WTC11 (cell line): ENCODE results near the gene PRKAG2.

Source experiments
- ZBTB21 ChIP-seq: sonication (generic); formaldehyde crosslinking; IDR thresholded peaks from 2 replicates; pipeline ENCODE4 v1.8.1; 2023; ENCODE audit warnings: mild to moderate bottlenecking, missing genetic modification reagents, borderline replicate concordance
- TF ChIP-seq, protein P1 (sequence below): sonication (generic); formaldehyde crosslinking; IDR thresholded peaks from 2 replicates; pipeline ENCODE4 v1.8.0; 2022; ENCODE audit warnings: mild to moderate bottlenecking, missing genetic modification reagents
- TF ChIP-seq, protein P2 (sequence below): fragments of 200-600 bp; IDR thresholded peaks from 2 replicates; pipeline ENCODE4 v1.8.0; 2022; ENCODE audit warnings: antibody characterized with exemption
- TF ChIP-seq, protein P3 (sequence below): sonication (generic); formaldehyde crosslinking; conservative IDR thresholded peaks from 2 replicates; pipeline ENCODE4 v1.8.1; 2023; ENCODE audit warnings: mild to moderate bottlenecking, low read depth, missing genetic modification reagents, moderate library complexity
- TF ChIP-seq, protein P4 (sequence below): fragments of 250-450 bp; sonication (Bioruptor Pico); IDR thresholded peaks from 2 replicates; pipeline ENCODE4 v1.9.0; 2021; ENCODE audit warnings: moderate library complexity, mild to moderate bottlenecking, inconsistent platforms, borderline replicate concordance
- TF ChIP-seq, protein P5 (sequence below): fragments of 250-450 bp; sonication (Bioruptor Pico); IDR thresholded peaks from 2 replicates; pipeline ENCODE4 v2.1.2; 2022; ENCODE audit warnings: mild to moderate bottlenecking, moderate library complexity
- TF ChIP-seq, protein P6 (sequence below): sonication (generic); formaldehyde crosslinking; IDR thresholded peaks from 2 replicates; pipeline ENCODE4 v1.8.1; 2023; ENCODE audit warnings: mild to moderate bottlenecking, missing genetic modification reagents, borderline replicate concordance

DNA sequence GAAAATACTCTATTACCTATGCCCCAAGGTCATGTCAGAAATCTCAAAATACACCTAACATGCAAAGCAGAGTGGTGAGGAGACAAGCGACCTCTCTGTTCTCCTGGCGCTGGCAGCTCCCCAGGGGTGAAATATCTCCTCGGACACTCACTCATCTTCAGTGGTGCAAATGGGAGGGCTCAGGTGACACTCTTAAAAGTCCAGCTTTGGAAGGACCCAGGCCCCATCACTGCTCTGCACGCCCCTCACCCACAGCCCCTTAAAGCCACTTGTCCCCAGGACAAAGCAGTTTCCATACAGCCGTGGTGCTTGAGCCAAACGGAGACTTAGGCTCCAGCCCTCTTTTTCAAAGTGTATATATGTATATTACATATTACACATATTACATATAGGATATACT, 12.4 kb downstream of the PRKAG2 start:
- TF ChIP-seq, protein P1, sequence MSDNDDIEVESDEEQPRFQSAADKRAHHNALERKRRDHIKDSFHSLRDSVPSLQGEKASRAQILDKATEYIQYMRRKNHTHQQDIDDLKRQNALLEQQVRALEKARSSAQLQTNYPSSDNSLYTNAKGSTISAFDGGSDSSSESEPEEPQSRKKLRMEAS (CRISPR knock-in tag) = no peak
- TF ChIP-seq, protein P2, sequence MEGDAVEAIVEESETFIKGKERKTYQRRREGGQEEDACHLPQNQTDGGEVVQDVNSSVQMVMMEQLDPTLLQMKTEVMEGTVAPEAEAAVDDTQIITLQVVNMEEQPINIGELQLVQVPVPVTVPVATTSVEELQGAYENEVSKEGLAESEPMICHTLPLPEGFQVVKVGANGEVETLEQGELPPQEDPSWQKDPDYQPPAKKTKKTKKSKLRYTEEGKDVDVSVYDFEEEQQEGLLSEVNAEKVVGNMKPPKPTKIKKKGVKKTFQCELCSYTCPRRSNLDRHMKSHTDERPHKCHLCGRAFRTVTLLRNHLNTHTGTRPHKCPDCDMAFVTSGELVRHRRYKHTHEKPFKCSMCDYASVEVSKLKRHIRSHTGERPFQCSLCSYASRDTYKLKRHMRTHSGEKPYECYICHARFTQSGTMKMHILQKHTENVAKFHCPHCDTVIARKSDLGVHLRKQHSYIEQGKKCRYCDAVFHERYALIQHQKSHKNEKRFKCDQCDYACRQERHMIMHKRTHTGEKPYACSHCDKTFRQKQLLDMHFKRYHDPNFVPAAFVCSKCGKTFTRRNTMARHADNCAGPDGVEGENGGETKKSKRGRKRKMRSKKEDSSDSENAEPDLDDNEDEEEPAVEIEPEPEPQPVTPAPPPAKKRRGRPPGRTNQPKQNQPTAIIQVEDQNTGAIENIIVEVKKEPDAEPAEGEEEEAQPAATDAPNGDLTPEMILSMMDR = no peak
- TF ChIP-seq, protein P3, sequence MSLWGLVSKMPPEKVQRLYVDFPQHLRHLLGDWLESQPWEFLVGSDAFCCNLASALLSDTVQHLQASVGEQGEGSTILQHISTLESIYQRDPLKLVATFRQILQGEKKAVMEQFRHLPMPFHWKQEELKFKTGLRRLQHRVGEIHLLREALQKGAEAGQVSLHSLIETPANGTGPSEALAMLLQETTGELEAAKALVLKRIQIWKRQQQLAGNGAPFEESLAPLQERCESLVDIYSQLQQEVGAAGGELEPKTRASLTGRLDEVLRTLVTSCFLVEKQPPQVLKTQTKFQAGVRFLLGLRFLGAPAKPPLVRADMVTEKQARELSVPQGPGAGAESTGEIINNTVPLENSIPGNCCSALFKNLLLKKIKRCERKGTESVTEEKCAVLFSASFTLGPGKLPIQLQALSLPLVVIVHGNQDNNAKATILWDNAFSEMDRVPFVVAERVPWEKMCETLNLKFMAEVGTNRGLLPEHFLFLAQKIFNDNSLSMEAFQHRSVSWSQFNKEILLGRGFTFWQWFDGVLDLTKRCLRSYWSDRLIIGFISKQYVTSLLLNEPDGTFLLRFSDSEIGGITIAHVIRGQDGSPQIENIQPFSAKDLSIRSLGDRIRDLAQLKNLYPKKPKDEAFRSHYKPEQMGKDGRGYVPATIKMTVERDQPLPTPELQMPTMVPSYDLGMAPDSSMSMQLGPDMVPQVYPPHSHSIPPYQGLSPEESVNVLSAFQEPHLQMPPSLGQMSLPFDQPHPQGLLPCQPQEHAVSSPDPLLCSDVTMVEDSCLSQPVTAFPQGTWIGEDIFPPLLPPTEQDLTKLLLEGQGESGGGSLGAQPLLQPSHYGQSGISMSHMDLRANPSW (CRISPR knock-in tag) = no peak
- TF ChIP-seq ZBTB21 = no peak
- TF ChIP-seq, protein P4, sequence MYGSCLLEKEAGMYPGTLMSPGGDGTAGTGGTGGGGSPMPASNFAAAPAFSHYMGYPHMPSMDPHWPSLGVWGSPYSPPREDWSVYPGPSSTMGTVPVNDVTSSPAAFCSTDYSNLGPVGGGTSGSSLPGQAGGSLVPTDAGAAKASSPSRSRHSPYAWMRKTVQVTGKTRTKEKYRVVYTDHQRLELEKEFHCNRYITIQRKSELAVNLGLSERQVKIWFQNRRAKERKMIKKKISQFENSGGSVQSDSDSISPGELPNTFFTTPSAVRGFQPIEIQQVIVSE (CRISPR knock-in tag) = no peak
- TF ChIP-seq, protein P5, sequence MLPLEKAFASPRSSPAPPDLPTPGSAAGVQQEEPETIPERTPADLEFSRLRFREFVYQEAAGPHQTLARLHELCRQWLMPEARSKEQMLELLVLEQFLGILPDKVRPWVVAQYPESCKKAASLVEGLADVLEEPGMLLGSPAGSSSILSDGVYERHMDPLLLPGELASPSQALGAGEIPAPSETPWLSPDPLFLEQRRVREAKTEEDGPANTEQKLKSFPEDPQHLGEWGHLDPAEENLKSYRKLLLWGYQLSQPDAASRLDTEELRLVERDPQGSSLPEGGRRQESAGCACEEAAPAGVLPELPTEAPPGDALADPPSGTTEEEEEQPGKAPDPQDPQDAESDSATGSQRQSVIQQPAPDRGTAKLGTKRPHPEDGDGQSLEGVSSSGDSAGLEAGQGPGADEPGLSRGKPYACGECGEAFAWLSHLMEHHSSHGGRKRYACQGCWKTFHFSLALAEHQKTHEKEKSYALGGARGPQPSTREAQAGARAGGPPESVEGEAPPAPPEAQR = no peak
- TF ChIP-seq, protein P6, sequence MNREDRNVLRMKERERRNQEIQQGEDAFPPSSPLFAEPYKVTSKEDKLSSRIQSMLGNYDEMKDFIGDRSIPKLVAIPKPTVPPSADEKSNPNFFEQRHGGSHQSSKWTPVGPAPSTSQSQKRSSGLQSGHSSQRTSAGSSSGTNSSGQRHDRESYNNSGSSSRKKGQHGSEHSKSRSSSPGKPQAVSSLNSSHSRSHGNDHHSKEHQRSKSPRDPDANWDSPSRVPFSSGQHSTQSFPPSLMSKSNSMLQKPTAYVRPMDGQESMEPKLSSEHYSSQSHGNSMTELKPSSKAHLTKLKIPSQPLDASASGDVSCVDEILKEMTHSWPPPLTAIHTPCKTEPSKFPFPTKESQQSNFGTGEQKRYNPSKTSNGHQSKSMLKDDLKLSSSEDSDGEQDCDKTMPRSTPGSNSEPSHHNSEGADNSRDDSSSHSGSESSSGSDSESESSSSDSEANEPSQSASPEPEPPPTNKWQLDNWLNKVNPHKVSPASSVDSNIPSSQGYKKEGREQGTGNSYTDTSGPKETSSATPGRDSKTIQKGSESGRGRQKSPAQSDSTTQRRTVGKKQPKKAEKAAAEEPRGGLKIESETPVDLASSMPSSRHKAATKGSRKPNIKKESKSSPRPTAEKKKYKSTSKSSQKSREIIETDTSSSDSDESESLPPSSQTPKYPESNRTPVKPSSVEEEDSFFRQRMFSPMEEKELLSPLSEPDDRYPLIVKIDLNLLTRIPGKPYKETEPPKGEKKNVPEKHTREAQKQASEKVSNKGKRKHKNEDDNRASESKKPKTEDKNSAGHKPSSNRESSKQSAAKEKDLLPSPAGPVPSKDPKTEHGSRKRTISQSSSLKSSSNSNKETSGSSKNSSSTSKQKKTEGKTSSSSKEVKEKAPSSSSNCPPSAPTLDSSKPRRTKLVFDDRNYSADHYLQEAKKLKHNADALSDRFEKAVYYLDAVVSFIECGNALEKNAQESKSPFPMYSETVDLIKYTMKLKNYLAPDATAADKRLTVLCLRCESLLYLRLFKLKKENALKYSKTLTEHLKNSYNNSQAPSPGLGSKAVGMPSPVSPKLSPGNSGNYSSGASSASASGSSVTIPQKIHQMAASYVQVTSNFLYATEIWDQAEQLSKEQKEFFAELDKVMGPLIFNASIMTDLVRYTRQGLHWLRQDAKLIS (CRISPR knock-in tag) = no peak
